GM23338 (cell line): ENCODE data around the gene CDCA5. TPM values are rescaled to one million over a fixed set of nuclear protein-coding genes. Genes with fewer than 3 reads are reported as not detected.
"Not testable (repeated sequence)": the region's sequence is repeated elsewhere in the genome, so short reads cannot be mapped to it uniquely, and the experiment has no call there.

ENCODE experiments used
- ATAC-seq: fragments of 200-7000 bp; cut with Tn5 transposase; 3 replicates; pipeline ENCODE4 v1.9.1; 2020
- DNase-seq: peaks from one replicate; pipeline ENCODE4 v3.0.0-alpha.2; 2015; ENCODE audit warnings: low spot score
- H2AFZ ChIP-seq: fragments of 200-600 bp; sonication (generic); 2 replicates; pipeline ENCODE4 v1.8.0; 2016; ENCODE audit warnings: antibody characterized with exemption, mild to moderate bottlenecking, moderate library complexity
- H3F3A ChIP-seq: fragments of 200-600 bp; sonication (generic); replicated peaks from 2 replicates; pipeline ENCODE4 v1.8.0; 2017; ENCODE audit warnings: antibody characterized with exemption, mixed run types, low read depth
- H3K27ac ChIP-seq: fragments of 200-600 bp; sonication (generic); 2 replicates; pipeline ENCODE4 v1.6.1; 2016; ENCODE audit warnings: low read depth
- H3K27me3 ChIP-seq: fragments of 200-600 bp; sonication (generic); 2 replicates; pipeline ENCODE4 v1.8.0; 2016; ENCODE audit warnings: mild to moderate bottlenecking, mixed run types, moderate library complexity; ENCODE audit not compliant: insufficient read depth
- H3K36me3 ChIP-seq: fragments of 200-600 bp; sonication (generic); 2 replicates; pipeline ENCODE4 v1.8.0; 2016; ENCODE audit warnings: mild to moderate bottlenecking; ENCODE audit not compliant: insufficient read depth
- H3K4me1 ChIP-seq: fragments of 200-600 bp; sonication (generic); 2 replicates; pipeline ENCODE4 v1.8.0; 2016; ENCODE audit warnings: mild to moderate bottlenecking, moderate library complexity; ENCODE audit not compliant: insufficient read depth
- H3K4me2 ChIP-seq: fragments of 200-600 bp; sonication (generic); 2 replicates; pipeline ENCODE4 v1.7.1; 2017; ENCODE audit warnings: mixed run types
- H3K4me3 ChIP-seq: fragments of 200-600 bp; sonication (generic); 2 replicates; pipeline ENCODE4 v1.6.1; 2016; ENCODE audit warnings: mixed run types
- H3K79me2 ChIP-seq: fragments of 200-600 bp; sonication (generic); replicated peaks from 2 replicates; pipeline ENCODE4 v1.8.0; 2017; ENCODE audit warnings: mild to moderate bottlenecking; ENCODE audit not compliant: insufficient read depth
- H3K9me2 ChIP-seq: fragments of 200-600 bp; sonication (generic); 2 replicates; pipeline ENCODE4 v1.8.0; 2017; ENCODE audit not compliant: insufficient read depth
- H4K20me1 ChIP-seq: fragments of 200-600 bp; sonication (generic); replicated peaks from 2 replicates; pipeline ENCODE4 v1.8.0; 2017; ENCODE audit warnings: mild to moderate bottlenecking; ENCODE audit not compliant: insufficient read depth
- H3K27ac Mint-ChIP-seq: 2 replicates; pipeline ENCODE4 v1.8.0; 2020; ENCODE audit warnings: inconsistent platforms, mild to moderate bottlenecking, moderate library complexity, mixed read lengths
- H3K27me3 Mint-ChIP-seq: 3 replicates; pipeline ENCODE4 v1.8.0; 2022; ENCODE audit warnings: low read depth, mild to moderate bottlenecking, moderate library complexity, mixed read lengths, inconsistent platforms; ENCODE audit not compliant: insufficient read depth, poor library complexity
- H3K36me3 Mint-ChIP-seq: 3 replicates; pipeline ENCODE4 v1.8.0; 2021; ENCODE audit warnings: low read depth, mild to moderate bottlenecking, inconsistent platforms, moderate library complexity, mixed read lengths
- H3K4me1 Mint-ChIP-seq: 3 replicates; pipeline ENCODE4 v1.8.0; 2020; ENCODE audit warnings: mild to moderate bottlenecking, inconsistent platforms, mixed read lengths
- H3K4me3 Mint-ChIP-seq: 3 replicates; pipeline ENCODE4 v1.8.0; 2021; ENCODE audit warnings: moderate library complexity, mild to moderate bottlenecking, inconsistent platforms, mixed read lengths
- H3K9me3 Mint-ChIP-seq: 3 replicates; pipeline ENCODE4 v1.8.0; 2020; ENCODE audit warnings: moderate library complexity, mild to moderate bottlenecking, inconsistent platforms, mixed read lengths
- CREB1 ChIP-seq: fragments of 250-450 bp; sonication (Bioruptor Pico); IDR thresholded peaks from 2 replicates; pipeline ENCODE4 v1.5.0; 2020; ENCODE audit warnings: low read depth, mild to moderate bottlenecking, moderate library complexity
- CTCF ChIP-seq, 2 experiments: fragments of 200-600 bp in 1 of 2; sonication (generic) in 1 of 2; conservative IDR thresholded peaks; 2 replicates each; pipeline versions ENCODE4 v1.5.1 to v1.6.1; 2016 to 2017; ENCODE audit warnings: antibody characterized with exemption in 2 of 2, low read depth in 2 of 2, mild to moderate bottlenecking in 2 of 2, moderate library complexity in 1 of 2
- EZH2 ChIP-seq: fragments of 200-600 bp; sonication (generic); IDR thresholded peaks from one replicate; pipeline ENCODE4 v1.8.0; 2017; ENCODE audit warnings: antibody characterized with exemption, mild to moderate bottlenecking, low read depth; ENCODE audit not compliant: unreplicated experiment
- NANOG ChIP-seq: IDR thresholded peaks from 2 replicates; pipeline ENCODE4 v1.6.1; 2016; ENCODE audit warnings: antibody characterized with exemption, borderline replicate concordance
- POLR2AphosphoS5 ChIP-seq: IDR thresholded peaks from 2 replicates; pipeline ENCODE4 v1.6.1; 2016; ENCODE audit warnings: antibody characterized with exemption, low read depth
- ZNF462 ChIP-seq: fragments of 250-450 bp; sonication (Bioruptor Pico); IDR thresholded peaks from 2 replicates; pipeline ENCODE4 v1.5.0; 2020; ENCODE audit warnings: mild to moderate bottlenecking, moderate library complexity
- polyA plus RNA-seq: library from polyadenylated mRNA; unstranded; fragments of >200 nt; fragmentation: Nextera tagmentation; extraction: Ambion mirVana; gene quantifications from 2 replicates; pipeline ENCODE4 v1.2.1, GENCODE V29; 2016
- total RNA-seq: library from RNA; depleted of rRNA; stranded (reverse); fragments of >200 nt; shearing (Covaris generic); gene quantifications from 2 replicates; pipeline ENCODE4 v1.2.3, GENCODE V29; 2014

The CDCA5 gene
- total and polyA plus RNA-seq, 2 experiments from 2014 or later: 53.3 to 70.9 TPM

GRCh38 chr11:65120831-65121230 is 37.0 kb upstream of the CDCA5 start:
- Histone ChIP-seq H3K4me2 (peak overlapping the region; percentile 96), H3K4me1 (peaks cover 11% of the 10 kb centered on the region), H3K79me2 (peaks cover 50% of the 10 kb centered on the region), H3K36me3 (peaks cover 18% of the 10 kb centered on the region), H3K9me2 (no peaks in the 10 kb centered on the region), H4K20me1 (peaks cover 14% of the 10 kb centered on the region), H3F3A (peaks cover 38% of the 10 kb centered on the region), H2AFZ (no peak overlapping the region), H3K4me3 (peak overlapping the region; percentile 94), H3K27me3 (no peaks in the 10 kb centered on the region), H3K27ac (peak overlapping the region; percentile 90)
- DNase-seq (no peak), ATAC-seq (no peak)
- Mint-ChIP-seq H3K36me3 (peaks cover 75% of the 10 kb centered on the region), H3K27ac (peak overlapping the region; percentile 99), H3K4me3 (peak overlapping the region; percentile 100), H3K9me3 (no peaks in the 10 kb centered on the region), H3K27me3 (peaks cover 28% of the 10 kb centered on the region), H3K4me1 (peaks cover 20% of the 10 kb centered on the region)
- no peak for TF ChIP-seq NANOG
- no peak for TF ChIP-seq POLR2AphosphoS5

DNA sequence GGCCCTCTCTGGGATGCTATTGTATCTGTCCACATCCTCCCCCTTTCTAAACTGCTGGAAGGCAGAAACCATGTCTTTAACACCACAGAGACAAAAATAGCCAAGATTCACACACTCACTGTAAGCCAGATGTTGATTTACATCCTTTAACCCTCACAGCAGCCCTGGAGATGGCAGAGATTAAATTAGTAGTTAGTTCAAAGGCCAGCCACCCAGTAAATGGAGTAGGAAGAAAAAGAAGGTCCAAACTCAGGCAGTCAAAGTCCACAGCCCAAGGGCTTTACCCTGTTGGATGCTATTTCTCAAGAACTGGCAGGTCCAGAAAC is 35.8 kb upstream of the CDCA5 start:
- Mint-ChIP-seq H3K9me3 (no peaks in the 10 kb centered on the region; the same call in 2 of the 3 replicates), H3K4me1 (peaks cover 20% of the 10 kb centered on the region), H3K4me3 (peak overlapping the region; percentile 100), H3K27me3 (peaks cover 38% of the 10 kb centered on the region), H3K27ac (no peak overlapping the region), H3K36me3 (peaks cover 68% of the 10 kb centered on the region)
- Histone ChIP-seq H3K36me3 (peaks cover 18% of the 10 kb centered on the region), H3K9me2 (no peaks in the 10 kb centered on the region), H4K20me1 (peaks cover 14% of the 10 kb centered on the region), H3F3A (peaks cover 38% of the 10 kb centered on the region), H3K27me3 (no peaks in the 10 kb centered on the region), H3K79me2 (peaks cover 50% of the 10 kb centered on the region), H2AFZ (no peak overlapping the region), H3K4me3 (no peak overlapping the region), H3K27ac (0 out of 2 replicates have a peak overlapping the region, but pooled peaks have one; percentile 56), H3K4me2 (no peak overlapping the region), H3K4me1 (peaks cover 11% of the 10 kb centered on the region)
- TF ChIP-seq ZNF462 (CRISPR knock-in tag) (no peak), CTCF (conservative IDR thresholded peaks at IDR 0.05; ENCODE audit: low read depth in 2 of 2) (no peak), CREB1 (CRISPR knock-in tag) (no peak), EZH2 (no peak)
- DNase-seq (no peak), ATAC-seq (no peak)

- peak overlapping the region; percentile 56; the same call in 1 of the 2 replicates for H3K27ac ChIP-seq
- not testable (repeated sequence) for H2AFZ ChIP-seq, H3K4me3 ChIP-seq, H3K9me2 ChIP-seq, H3K9me3 Mint-ChIP-seq, ATAC-seq, H3K27me3 ChIP-seq, H3K4me2 ChIP-seq, DNase-seq
- peaks cover 46% of the 10 kb centered on the region for H3K79me2 ChIP-seq
- Mint-ChIP-seq H3K27ac (peak overlapping the region; percentile 77; the same call in 1 of the 2 replicates), H3K4me3 (peak overlapping the region; percentile 100), H3K4me1 (peaks cover 21% of the 10 kb centered on the region), H3K36me3 (peaks cover 62% of the 10 kb centered on the region), H3K27me3 (peaks cover 38% of the 10 kb centered on the region)
- H3F3A ChIP-seq: peaks cover 38% of the 10 kb centered on the region
- peaks cover 11% of the 10 kb centered on the region for H3K4me1 ChIP-seq
- H3K36me3 ChIP-seq: peaks cover 18% of the 10 kb centered on the region
- H4K20me1 ChIP-seq: peaks cover 13% of the 10 kb centered on the region
These were observed 35.2 kb upstream of the CDCA5 start for GRCh38 chr11:65118891-65119669.
